Measurements from ENCODE around the gene LY86.

LY86 gene

GRCh38 chr6:6588064-6588923, at the start of gene LY86:
TSS of gene LY86 (plus strand) at chr6:6588720. CDS start at chr6:6588735, 15 bp downstream.
- TF ChIP-seq HDGF (IDR thresholded peaks at IDR 0.05; ENCODE audit: borderline replicate concordance) (no peak), L3MBTL2 (conservative IDR thresholded peaks at IDR 0.05) (no peak), NFRKB (IDR thresholded peaks at IDR 0.05) (no peak), SUZ12 (IDR thresholded peaks at IDR 0.05) (no peak), BHLHE40 (IDR thresholded peaks at IDR 0.05; ENCODE audit: borderline replicate concordance) (no peak), ZNF384 (IDR thresholded peaks at IDR 0.05) (no peak), FOXM1 (IDR thresholded peaks at IDR 0.05; ENCODE audit: borderline replicate concordance) (no peak), TARDBP (IDR thresholded peaks at IDR 0.05) (no peak), ELF4 (IDR thresholded peaks at IDR 0.05) (no peak), FOXA1 (IDR thresholded peaks at IDR 0.05) (no peak), CTBP1 (IDR thresholded peaks at IDR 0.05; ENCODE audit: borderline replicate concordance) (no peak), ARNT (IDR thresholded peaks at IDR 0.05) (no peak)
- TF ChIP-seq, protein P1, sequence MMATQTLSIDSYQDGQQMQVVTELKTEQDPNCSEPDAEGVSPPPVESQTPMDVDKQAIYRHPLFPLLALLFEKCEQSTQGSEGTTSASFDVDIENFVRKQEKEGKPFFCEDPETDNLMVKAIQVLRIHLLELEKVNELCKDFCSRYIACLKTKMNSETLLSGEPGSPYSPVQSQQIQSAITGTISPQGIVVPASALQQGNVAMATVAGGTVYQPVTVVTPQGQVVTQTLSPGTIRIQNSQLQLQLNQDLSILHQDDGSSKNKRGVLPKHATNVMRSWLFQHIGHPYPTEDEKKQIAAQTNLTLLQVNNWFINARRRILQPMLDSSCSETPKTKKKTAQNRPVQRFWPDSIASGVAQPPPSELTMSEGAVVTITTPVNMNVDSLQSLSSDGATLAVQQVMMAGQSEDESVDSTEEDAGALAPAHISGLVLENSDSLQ (IDR thresholded peaks at IDR 0.05): no peak
- DNase-seq (ENCODE audit: extremely low spot score): no peak
- ChIA-PET POLR2A (no interaction called here), CTCF (no interaction called here)

- TF ChIP-seq BHLHE40 (IDR thresholded peaks at IDR 0.05; ENCODE audit: borderline replicate concordance): no peak
- no peak for TF ChIP-seq FOXK2 (IDR thresholded peaks at IDR 0.05)
- TF ChIP-seq CTBP1 (IDR thresholded peaks at IDR 0.05; ENCODE audit: borderline replicate concordance): no peak
- TF ChIP-seq L3MBTL2 (conservative IDR thresholded peaks at IDR 0.05): no peak
- no peak for TF ChIP-seq FOXM1 (IDR thresholded peaks at IDR 0.05; ENCODE audit: borderline replicate concordance)
- TF ChIP-seq LEF1 (IDR thresholded peaks at IDR 0.05; ENCODE audit: borderline replicate concordance): no peak
- TF ChIP-seq HDGF (IDR thresholded peaks at IDR 0.05; ENCODE audit: borderline replicate concordance): no peak
- TF ChIP-seq, protein P1 (IDR thresholded peaks at IDR 0.05): no peak
- no peak for TF ChIP-seq ARNT (IDR thresholded peaks at IDR 0.05)
- no peak for TF ChIP-seq TARDBP (IDR thresholded peaks at IDR 0.05)
- no peak for TF ChIP-seq ELF4 (IDR thresholded peaks at IDR 0.05)
- no peak for TF ChIP-seq FOXA1 (IDR thresholded peaks at IDR 0.05)
- no peak for TF ChIP-seq NFRKB (IDR thresholded peaks at IDR 0.05)
- no peak for TF ChIP-seq SP1 (IDR thresholded peaks at IDR 0.05)
- TF ChIP-seq ZNF384 (IDR thresholded peaks at IDR 0.05): no peak
- TF ChIP-seq SUZ12 (IDR thresholded peaks at IDR 0.05): no peak
- POLR2A ChIA-PET: no interaction called here
- CTCF ChIA-PET: interaction anchor here (0.8 kb wide), 1 partner anchor 9 kb away, joined by 3 read pairs; no protein-coding TSS in a partner anchor
- DNase-seq (ENCODE audit: extremely low spot score): no peak
These were observed 49.5 kb upstream of the LY86 start for GRCh38 chr6:6539036-6539435.

DNA sequence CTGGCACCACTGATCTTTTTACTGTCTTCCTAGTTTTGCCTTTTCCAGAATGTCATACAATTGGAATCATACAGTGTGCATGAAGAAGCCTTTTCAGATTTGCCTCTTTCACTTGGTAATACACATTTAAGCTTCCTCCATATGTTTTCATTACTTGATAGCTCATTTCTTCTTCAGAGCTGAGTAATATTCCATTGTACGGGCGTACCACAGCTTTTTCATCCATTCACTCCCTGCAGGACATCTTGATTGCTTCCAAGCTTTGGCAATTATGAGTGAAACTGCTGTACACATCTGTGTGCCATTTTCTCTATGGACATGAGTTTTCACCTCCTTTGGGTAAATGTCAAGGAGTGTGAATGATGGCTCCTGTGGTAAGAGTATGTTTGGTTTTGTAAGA, 46.2 kb upstream of the LY86 start:
- ChIA-PET CTCF (no interaction called here), POLR2A (no interaction called here)
- no peak for DNase-seq (ENCODE audit: extremely low spot score)
- TF ChIP-seq TARDBP (IDR thresholded peaks at IDR 0.05): no peak
- TF ChIP-seq NFRKB (IDR thresholded peaks at IDR 0.05): no peak
- no peak for TF ChIP-seq SP1 (IDR thresholded peaks at IDR 0.05)
- TF ChIP-seq ZNF384 (IDR thresholded peaks at IDR 0.05): no peak
- no peak for TF ChIP-seq FOXM1 (IDR thresholded peaks at IDR 0.05; ENCODE audit: borderline replicate concordance)
- TF ChIP-seq HDGF (IDR thresholded peaks at IDR 0.05; ENCODE audit: borderline replicate concordance): no peak
- no peak for TF ChIP-seq BHLHE40 (IDR thresholded peaks at IDR 0.05; ENCODE audit: borderline replicate concordance)
- TF ChIP-seq, protein P1 (IDR thresholded peaks at IDR 0.05): no peak
- no peak for TF ChIP-seq L3MBTL2 (conservative IDR thresholded peaks at IDR 0.05)
- TF ChIP-seq ARNT (IDR thresholded peaks at IDR 0.05): no peak
- no peak for TF ChIP-seq FOXA1 (IDR thresholded peaks at IDR 0.05)
- no peak for TF ChIP-seq ELF4 (IDR thresholded peaks at IDR 0.05)
- no peak for TF ChIP-seq LEF1 (IDR thresholded peaks at IDR 0.05; ENCODE audit: borderline replicate concordance)
- TF ChIP-seq FOXK2 (IDR thresholded peaks at IDR 0.05): no peak
- TF ChIP-seq SUZ12 (IDR thresholded peaks at IDR 0.05): no peak
- TF ChIP-seq CTBP1 (IDR thresholded peaks at IDR 0.05; ENCODE audit: borderline replicate concordance): no peak

GRCh38 chr6:6543181-6543879, 45.2 kb upstream of the LY86 start:
- ChIA-PET POLR2A (no interaction called here), CTCF (no interaction called here)
- TF ChIP-seq ZNF384 (IDR thresholded peaks at IDR 0.05) (no peak), SUZ12 (IDR thresholded peaks at IDR 0.05) (no peak), ARNT (IDR thresholded peaks at IDR 0.05) (no peak), L3MBTL2 (conservative IDR thresholded peaks at IDR 0.05) (no peak), NFRKB (IDR thresholded peaks at IDR 0.05) (no peak), HDGF (IDR thresholded peaks at IDR 0.05; ENCODE audit: borderline replicate concordance) (no peak), CTBP1 (IDR thresholded peaks at IDR 0.05; ENCODE audit: borderline replicate concordance) (no peak), BHLHE40 (IDR thresholded peaks at IDR 0.05; ENCODE audit: borderline replicate concordance) (no peak), LEF1 (IDR thresholded peaks at IDR 0.05; ENCODE audit: borderline replicate concordance) (no peak), SP1 (IDR thresholded peaks at IDR 0.05) (no peak), FOXA1 (IDR thresholded peaks at IDR 0.05) (no peak), FOXK2 (IDR thresholded peaks at IDR 0.05) (no peak), TARDBP (IDR thresholded peaks at IDR 0.05) (no peak), ELF4 (IDR thresholded peaks at IDR 0.05) (no peak), FOXM1 (IDR thresholded peaks at IDR 0.05; ENCODE audit: borderline replicate concordance) (no peak)
- TF ChIP-seq, protein P1 (IDR thresholded peaks at IDR 0.05): no peak
- DNase-seq (ENCODE audit: extremely low spot score): no peak

Measured in HEK293T (cell line).